Measurements from ENCODE around the gene MOK.

The MOK gene

DNA sequence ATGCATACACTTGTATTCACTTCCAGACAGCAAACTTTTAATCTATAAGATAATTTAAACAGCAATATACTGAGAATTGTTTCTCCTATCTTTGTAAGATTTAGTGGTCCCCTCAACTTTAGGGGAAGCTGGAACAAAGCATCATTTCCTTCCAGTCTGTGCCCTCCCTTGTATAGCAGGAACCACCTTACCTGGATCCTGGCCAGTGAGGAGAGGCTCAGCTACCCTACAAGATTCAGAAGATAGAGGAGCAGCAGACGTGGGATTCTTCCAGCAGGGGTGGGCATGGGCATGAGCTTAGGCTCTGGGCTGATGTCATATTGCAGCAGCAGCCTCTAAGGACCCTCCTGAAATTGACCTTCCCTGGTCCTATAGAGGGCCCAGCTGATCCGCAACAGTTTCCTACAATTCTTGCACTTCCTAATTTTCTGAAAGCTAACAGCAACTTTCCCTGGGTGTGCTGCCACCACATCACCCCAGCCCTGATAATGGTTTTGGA lies 21.3 kb downstream of the MOK start:
- no peak for DNase-seq (ENCODE audit: low read depth in 2 of 2)

DNA sequence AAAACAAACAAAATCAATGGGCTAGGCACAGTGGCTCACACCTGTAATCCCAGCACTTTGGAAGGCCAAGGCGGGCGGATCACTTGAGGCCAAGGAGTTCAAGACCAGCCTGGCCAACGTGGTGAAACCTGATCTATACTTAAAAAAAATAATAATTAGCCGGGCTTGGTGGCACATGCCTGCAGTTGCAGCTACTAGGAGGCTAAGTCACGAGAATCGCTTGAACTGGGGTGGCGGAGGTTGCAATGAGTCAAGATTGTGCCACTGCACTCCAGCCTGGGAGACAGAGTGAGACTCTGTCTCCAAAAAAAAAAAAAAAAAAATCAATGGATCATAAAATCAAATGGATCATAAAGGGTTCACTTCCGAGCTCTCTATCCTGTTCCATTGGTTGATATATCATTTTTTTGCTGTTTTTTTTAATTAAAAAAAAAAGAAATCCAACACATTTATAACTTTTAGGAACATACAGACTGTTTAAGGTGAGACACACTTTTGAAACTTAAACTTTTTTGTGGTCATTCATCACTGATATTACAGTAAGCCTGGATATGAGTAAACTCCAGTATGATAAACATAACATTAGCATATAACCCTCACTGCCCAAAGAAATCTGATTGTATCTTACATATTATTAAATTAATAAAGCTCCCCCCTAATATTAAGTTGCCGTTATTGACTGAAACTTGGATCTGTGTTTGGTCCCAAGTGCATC lies 22.1 kb downstream of the MOK start:
- DNase-seq (ENCODE audit: low read depth in 2 of 2) = no peak

DNA sequence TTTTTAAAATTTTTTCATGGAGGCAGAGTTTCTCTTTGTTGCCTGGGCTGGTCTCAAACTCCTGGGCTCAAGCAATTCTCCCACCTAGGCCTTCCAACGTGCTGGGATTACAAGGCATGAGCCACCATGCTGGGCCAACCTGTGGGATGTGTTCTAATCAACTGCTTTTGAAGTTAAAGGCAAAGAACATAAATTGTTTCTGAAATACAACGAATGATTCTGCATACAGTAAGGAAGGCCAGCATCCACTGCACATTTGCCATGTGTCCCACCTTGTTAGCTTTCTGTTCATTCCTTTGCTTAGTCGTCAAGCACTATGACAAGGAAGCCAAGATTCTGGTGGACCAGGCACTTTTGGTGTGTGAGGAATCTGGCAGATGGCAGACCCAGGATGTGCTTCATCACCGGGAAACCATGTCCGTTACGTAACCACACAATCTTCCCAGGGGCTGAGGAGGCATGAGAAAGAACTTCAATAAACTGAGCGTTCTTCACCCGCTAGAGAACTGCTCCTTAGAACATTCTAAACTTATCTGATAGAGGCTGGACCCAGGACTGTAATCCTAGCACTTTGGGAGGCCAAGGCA lies 24.5 kb downstream of the MOK start:
- no peak for DNase-seq (ENCODE audit: low read depth in 2 of 2)

DNA sequence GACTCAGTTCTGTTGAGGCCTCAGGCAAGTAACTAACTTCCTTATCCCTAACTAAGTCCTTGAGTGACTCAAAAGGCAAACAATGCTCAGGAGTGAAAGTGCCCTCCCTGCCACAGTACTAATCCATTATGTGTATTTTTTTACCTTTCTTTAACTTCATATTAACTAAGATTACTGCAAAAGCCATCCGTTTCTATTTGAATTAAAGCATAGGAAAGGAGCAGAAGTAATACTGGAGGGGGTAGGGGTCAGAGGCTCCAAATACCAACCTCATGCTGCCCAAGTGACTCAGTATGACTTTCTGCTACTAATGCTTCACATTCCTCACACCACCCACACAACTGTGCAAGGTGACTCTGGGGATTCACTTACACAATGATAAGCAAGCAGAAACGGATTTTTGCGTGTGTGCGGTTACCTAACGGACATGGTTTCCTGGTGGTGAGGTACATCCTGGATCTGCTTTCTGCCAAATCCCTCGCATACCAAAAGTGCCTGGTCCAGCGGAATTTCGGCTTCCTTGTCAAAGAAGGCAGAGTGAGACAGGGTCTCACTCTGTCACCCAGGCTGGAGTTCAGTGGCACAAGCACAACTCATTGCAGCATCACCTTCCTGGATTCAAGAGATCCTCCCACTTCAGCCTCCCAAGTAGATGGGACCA lies 25.1 kb downstream of the MOK start:
- no peak for DNase-seq (ENCODE audit: low read depth in 2 of 2)

DNA sequence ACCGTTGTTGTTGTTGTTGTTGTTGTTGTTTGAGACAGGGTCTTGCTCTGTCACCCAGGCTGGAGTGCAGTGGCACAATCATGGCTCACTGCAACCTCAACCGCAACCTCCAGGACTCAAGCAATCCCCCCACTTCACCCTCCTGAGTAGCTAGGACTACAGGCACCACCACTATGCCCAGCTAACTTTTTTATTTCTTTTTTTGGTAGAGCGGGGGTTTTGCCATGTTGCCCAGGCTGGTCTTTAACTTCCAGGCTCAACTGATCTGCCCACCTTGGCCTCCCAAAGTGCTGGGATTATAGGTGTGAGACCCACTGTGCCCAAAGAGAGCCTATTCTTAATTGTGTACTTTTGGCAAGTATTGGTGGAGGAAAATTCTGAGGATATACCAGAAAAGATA lies 25.7 kb downstream of the MOK start:
- no peak for DNase-seq (ENCODE audit: low read depth in 2 of 2)

DNA sequence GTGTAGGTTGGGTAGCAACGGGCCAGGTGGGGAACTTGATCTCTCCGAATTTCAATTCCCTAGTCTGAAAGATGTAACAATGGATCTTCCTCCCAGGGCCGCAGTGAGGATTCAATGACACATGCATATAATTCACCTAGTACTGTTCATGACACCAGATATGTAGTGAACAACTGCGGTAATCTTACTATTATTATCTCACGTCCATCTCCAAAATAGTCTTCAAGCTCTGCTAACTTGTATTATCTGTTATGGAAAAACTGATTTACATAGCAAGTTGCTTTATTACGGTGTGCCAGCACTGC lies 26.4 kb downstream of the MOK start:
- DNase-seq (ENCODE audit: low read depth in 2 of 2) = no peak

DNA sequence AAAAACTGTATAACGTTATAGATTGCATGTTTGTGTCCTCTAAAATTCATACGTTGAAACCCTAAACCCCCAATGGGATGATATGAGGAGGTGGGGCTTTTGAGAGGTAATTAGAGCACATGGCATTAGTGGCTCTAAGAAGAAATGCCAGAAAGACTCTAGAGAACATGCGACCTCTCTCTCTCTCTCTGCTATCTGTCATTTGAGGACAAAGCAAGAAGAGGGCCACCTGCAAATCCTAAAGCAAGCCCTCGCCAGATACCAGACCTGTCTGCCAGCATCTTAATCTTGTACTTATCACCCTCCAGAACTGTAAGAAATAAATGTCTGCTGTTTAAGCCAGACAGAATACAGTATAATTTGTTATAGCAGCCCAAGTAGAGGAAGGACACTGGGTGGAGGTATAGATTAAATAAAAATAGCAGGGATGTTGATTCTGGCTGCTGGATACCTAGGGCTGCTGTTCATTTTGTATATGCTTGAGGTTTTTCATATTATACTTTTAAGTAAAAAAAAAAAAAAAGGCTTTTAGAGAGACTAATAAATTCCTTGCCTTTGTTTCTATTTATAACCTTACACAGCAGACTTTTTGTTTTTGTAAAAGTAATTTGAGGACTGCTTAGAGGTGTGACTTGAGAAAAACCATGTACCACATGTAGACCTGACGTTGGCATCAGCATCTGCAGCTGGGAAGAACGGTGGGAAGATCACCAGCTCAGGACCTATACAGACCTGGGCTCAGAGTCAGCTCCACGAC lies 26.9 kb downstream of the MOK start:
- no peak for DNase-seq (ENCODE audit: low read depth in 2 of 2)

DNA sequence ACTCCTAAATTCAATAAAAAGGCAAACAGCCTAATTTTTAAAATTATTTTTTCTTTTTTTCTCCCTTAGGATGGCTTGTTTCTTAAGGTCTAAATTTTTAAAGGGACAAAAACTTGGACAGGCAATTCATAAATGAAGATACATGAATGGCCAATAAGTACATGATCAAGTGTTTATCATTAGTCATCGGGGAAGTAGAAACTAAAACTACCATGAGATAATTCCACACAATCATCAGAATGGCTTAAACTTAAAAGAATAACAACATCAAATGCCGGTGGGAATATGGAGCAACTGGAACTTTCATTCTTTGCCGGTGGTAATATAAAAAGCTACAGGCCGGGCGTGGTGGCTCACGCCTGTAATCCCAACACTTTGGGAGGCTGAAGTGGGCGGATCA lies 29.1 kb downstream of the MOK start:
- DNase-seq (ENCODE audit: low read depth in 2 of 2) = no peak

DNA sequence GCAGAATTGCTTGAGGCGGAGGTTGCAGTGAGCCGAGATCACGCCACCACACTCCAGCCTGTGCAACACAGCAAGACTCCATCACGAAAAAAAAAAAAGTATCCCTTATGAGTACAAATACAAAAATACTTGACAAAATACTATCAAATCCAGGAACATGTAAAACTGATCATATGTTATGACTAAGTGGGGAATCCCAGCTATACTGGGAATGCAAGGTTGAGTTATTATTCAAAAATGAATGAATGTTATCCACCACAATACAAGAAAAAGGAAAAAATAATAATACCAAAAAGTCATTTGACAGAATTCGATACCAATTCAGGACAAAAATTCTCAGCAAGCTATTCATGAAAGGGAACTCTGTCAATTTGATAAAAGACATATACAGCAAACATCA lies 32.6 kb downstream of the MOK start:
- DNase-seq (ENCODE audit: low read depth in 2 of 2) = no peak

DNA sequence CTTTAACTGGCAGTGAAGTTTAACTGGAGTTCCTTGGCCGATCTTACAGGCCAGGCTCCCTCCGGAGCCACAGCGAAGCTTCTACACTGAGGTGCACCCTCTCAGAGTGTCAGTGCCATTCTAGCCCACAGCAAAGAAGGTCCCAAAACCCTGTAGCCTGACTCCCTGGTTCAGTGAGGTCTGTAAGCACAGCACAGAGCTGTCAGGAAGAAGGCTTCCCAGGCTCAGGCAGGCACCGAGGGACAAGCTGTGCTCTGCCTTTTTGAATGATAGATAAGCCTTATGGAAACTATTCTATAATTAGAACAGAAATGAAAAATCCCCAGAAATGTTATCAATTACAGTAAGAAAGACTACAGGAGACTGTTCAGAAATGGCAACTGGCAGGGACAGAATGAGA lies 40.2 kb downstream of the MOK start:
- DNase-seq (ENCODE audit: low read depth in 2 of 2) = no peak

DNA sequence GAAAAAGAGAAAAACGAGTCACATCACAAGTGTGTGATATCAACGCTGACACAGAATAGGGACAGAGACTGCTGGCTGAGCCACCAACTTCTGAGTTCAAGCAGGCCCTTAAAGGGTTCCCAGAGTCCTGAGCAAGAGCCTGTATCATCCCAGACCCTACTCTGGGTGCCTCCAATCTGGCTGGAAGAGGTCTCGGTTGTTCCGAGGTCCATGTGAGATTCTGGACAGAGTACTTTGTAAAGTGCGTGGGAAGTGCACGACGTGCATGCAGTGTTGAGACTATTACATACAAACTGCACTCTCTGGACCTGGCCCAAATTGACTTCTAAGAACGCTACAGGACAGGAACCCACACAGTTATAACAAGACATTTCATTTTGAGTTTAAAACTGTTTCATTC lies 40.6 kb downstream of the MOK start:
- DNase-seq (ENCODE audit: low read depth in 2 of 2) = no peak

DNA sequence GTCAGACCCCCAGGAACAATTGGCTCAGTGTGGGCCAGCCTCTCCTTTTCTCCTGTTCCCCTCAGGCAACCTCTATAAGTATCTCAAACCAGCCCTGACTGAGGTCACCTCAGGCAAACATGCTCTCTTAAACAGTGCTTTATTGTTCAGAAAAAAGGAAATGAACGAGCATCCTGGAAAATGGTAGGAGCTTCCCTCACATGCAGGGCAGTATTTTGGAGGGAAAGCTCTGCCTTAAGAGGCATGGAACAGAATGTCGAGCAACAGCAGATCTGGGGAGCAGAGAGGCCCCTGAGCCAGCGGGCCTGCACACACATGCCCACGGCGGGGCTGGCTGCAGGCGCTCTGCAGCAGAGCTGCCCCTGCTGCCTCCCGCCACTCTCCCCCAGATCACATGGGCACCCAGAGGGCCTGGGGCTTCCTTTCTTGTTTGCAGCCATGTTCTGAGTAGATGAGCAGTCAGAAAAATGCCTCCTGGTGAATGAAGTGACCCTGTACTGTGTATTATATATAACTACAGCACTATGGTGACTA lies 42.0 kb downstream of the MOK start:
- no peak for DNase-seq (ENCODE audit: low read depth in 2 of 2)

DNA sequence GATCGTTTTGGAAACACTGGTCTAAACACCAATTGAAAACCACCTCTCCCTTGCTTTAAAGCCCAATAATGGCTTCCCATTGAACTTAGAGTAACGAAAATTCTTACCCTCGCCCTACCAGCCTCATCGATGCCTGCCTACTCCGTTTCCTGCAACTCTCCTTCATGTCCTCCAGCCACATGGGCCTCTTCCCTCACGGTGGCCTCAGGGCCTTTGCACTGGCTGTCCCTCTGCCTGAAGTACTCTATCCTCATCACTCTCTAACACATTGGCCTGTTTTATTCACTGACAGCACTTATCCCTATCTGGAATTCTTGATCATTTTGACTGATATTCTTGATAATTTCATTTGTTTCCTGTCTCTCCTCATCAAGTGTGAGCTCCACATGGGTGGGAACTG lies 46.8 kb downstream of the MOK start:
- DNase-seq (ENCODE audit: low read depth in 2 of 2) = no peak

DNA sequence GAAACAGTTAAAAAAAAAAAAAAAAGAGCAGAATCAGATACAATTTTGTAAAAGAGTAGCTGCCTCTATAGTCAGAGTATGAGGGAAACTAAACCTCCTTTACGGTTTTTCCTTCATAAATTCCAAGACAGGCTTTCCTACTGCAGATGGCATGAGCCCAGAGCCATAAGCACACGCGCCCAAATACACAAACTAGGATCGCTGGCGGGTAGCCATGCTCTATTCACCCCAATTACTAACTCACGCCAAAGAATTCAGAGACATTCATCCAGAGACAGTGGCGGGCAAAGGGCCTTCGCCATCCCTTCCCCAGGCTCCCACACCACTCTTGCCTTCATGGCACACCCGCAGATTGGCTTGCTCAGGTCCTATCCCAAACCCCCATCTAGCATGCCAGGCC lies 48.2 kb downstream of the MOK start:
- no peak for DNase-seq (ENCODE audit: low read depth in 2 of 2)

DNA sequence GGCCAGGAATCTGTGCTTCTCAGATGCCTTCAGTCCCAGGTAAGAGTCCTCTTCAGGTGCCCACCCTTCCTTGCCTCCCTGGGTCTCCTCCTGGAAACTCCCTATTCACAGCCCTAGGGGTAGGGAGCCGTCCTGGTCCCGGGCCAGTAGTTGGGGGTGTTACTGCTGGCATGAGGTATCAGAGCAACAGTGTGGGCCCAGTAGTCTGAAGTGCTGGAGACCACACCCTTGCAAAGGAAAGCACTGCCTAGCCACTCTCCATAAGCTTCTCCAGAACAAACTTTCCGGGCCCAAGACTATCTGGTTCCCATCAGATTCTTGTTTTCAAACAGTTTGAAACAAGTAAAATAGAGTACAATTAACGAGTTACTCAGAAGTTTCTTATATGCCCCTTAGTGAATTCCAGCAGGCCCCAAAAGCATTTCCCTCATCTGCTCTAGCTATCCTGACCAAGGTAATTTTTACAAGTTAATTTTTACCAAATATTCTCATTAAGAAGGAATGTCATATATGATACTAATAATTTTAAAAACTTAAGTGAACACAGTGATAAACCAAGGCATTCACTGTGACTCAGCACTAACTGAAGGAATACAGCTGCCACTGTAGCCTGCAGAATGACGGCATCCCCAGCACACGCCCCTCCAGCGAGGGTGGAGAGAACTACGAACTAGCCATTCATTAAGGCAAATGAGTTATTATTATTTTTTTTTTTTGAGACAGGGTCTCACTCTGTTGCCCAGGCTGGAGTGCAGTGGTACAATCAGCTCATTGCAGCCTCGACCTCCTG lies 49.4 kb downstream of the MOK start:
- no peak for DNase-seq (ENCODE audit: low read depth in 2 of 2)

DNA sequence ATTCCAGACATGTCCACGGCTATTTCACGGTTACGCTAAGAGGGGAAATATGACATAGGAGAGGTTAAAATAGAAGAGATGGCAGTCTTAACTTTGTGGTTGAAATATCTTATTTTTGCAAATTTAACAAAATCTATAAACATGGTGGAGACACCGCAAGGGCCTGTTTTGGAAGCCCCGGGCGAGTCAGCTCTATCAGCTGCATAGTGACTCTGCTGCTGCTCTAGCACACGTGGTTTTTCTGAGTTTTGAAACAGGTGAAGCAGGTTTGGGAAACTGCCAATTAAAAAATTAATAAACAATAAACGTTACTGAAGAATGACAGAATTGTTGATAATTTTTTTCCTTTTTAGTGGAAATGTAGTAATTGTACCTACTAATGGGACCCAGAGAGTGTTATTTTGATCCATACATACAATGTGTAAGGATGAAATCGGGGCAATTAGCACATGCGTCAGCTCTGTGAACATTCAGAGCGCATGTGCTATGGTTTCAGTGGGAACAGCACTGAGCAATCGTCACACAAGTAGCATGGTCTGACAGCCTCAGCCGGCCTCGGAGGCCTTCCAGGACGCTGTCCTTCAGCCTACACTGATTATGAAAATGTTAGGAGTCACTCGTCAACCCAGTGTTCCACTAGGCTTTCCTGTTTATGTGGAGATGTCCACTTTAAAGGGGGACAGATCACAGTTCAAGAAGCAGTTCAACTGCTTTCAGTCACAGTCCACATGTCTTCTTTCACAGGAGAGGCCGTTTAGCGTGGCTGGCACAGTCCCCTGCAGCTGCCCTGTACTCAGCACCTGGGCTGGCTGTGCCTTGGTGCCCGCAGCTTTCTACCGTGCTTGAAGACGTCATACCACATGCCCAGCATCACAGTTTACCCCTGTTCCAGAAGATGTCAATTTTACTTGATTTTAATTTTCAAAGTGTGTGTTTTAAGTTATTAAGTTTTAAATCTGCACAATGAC lies 51.8 kb downstream of the MOK start:
- no peak for DNase-seq (ENCODE audit: low read depth in 2 of 2)

DNA sequence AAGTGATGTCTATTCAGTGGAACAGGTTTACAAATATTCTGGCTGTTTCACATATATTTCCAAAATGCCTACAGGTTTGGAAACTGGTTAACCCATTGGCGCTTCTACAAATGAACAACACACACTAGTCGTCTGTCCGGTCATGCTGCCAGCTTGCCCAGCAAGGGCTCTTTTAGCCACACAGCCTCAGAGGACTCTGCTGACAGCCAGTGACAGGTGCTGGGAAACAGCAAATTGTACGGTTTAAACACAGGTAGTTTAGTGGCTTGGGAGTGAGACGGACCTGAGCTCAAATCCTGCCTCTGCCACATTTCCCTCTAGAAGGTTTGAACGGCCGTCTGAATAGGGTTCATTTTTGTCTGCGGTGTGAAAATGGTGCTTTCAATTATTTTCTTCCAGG lies 53.8 kb downstream of the MOK start:
- DNase-seq (ENCODE audit: low read depth in 2 of 2) = no peak

DNA sequence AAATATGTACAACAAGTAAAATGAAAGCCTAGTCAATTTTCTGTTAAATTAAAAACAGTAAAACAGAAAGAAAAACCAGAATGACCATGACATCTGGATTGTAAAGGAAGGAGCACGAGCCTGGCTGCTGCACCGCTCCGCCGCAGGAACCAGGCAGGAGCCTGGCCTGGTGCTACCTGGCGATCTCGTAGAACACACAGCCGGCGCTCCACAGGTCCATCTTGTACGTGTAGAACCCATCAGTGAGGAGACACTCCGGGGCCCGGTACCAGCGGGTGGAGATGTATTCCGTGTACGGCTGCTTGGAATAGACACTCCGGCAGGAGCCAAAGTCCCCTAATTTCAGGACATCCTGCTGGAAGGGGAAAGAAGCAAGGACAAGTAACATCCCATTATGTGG lies 54.3 kb downstream of the MOK start:
- DNase-seq (ENCODE audit: low read depth in 2 of 2) = no peak

DNA sequence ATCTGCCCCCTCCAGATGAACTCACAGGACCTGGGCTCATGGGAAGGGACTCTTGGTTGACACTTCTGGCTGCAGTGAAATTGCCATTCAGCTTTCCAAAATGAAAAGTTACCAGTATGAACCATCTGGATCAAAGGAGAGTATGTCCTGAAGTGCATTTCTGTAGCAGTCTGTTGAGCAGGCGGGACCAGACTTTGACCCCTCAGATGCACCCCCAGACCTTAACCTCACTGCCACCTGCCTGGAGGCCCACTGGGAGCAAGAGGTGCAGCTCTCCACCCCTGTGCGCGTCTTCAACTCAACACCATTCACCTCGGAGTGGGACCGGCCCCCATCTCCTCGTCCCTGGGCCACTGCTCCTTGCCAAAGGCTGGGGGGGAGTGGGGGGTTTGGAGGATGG lies 55.0 kb downstream of the MOK start:
- no peak for DNase-seq (ENCODE audit: low read depth in 2 of 2)

DNA sequence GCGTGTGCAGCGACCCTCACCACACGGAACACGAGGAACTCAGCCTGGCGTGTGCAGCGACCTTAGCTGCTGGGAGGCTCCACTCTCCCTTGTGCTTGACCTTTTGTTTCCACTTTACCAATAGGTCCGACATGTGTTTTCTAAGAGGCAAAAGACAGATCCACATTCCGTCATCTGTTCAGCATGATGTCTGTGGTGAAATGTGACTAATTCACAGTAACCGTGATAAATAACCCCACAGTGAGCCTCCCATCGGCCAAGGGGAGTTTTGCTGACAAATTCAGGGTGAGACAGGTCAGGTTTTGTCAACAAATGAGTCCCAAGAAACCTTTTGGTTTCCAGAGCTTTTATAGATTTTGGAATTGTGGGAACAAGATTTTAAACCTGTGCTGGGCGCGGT lies 55.9 kb downstream of the MOK start:
- no peak for DNase-seq (ENCODE audit: low read depth in 2 of 2)

DNA sequence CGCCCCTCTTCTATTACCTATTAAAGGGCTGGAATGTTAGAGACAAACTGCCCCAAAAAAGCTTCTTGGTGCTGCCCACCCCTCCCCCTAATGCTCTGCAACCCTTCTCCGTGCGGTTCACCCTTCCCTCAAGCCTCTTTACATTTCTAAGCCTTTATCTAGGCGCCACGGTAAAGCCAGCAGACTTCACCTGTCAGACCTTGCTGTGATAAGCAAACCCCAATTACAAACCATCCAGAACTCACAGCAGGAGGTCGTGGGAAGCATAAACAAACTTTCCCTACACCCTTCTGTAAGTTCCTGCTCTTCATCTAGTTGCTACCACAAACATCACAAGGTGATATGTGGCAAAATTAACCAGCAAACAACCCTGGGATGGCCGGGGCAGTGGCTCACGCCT lies 56.8 kb downstream of the MOK start:
- no peak for DNase-seq (ENCODE audit: low read depth in 2 of 2)
